ENCODE results near the gene RAC2.
"Not testable (repeated sequence)": the region's sequence is repeated elsewhere in the genome, so short reads cannot be mapped to it uniquely, and the experiment has no call there.

RAC2 gene

DNA sequence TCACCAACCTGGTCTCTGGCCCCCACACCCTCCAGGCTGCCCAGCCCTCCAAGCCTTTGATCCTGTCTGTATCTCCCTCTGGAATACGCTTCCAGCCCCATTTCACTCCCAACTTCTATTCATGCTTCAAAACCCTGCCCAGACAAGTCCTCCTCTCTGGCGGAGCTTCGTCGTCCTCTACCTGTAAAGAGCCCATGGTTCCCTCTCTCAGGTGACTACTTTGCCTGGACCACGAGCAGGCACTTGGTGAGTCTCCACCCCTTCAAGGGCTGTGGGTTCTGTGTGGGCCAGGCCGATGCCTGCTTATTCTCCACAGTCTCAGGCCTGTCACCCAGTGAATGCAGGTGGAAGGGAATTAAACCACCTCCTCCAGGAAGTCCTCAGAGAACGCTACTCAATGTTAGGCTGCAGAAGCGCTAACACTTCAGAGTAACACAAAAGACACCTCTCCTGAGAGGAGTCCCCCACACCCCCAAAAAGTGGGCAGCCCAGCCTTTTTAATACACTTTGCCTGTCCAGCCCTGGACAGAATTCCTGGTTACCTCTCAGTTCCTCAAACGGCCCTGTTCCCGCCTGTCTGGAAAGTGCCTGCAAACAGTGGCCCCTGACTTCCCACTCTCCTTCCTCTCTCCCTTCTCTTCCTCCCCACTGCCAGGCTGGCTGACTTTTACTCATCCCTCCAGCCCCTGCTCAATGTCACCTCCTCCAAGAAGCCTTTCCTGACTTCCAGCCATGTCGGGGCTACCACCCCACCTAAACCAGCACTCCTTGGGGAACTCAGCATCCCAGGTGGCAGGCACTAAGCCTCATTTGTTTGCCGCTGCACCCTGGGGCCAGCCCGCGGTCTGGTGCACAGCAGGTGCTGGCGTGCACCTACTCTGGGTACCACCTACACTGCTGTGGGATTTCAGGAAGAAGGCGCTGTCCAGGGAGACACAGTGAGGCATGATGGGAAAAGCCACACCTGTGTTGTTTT is 9.0 kb downstream of the RAC2 start:
- no peak for DNase-seq (ENCODE audit: low read depth in 2 of 2)

DNA sequence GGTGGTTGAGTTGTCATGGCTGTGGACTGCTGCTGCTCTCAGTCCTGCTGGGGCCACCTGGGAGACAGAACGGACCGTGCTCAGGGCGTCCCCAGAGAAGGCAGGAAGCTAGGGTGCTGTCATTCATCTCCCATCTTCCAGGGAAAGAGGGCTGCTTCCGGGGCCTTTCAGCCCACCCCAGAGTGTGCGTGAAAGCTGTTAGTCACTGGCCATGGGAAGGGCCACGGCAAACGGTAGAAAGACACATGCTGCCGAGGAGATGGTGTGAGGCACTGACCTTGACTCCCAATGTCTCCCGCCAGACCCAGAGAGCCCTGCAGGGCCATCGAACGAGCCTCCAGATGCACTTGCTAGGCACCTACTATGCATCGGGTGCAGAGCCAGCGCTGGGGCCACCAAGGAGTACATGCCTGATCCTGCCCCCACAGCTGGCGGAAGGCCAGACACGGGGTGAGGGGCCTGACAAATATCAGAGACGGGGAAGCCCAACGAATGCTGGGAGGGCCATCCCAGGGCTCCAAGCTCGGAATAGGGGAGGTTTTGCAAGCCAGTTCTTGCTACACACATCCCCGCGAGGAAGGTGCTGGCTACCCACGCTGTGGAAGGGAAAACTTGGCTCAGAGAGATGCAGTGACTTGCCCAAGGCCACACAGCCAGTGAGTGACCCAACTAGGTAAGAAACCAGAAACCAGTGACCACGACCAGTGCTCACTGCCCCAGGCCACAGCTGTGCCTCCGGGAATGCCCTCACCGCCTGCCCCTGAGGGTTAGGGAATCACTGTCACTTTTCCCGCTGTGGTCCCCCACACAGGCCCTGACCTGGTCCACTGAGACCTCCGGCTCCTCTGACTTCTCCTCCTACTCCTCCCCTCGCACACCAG is 10.1 kb downstream of the RAC2 start:
- DNase-seq (ENCODE audit: low read depth in 2 of 2) = no peak

DNA sequence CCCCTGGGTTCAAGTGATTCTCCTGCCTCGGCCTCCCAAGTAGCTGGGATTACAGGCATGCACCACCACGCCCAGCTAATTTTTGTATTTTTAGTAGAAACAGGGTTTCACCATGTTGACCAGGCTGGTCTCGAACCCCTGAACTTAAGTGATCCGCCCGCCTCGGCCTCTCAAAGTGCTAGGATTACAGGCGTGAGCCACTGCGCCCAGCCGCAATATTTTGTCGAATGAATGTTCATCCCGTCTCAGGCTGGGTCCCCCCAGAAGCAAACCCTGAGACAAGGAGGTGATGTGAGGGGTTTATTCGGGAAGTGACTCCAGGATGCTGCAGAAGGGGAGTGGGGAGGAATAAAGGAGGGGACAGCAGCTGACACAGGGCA is 10.7 kb downstream of the RAC2 start:
- DNase-seq (ENCODE audit: low read depth in 2 of 2) = not testable (repeated sequence)

DNA sequence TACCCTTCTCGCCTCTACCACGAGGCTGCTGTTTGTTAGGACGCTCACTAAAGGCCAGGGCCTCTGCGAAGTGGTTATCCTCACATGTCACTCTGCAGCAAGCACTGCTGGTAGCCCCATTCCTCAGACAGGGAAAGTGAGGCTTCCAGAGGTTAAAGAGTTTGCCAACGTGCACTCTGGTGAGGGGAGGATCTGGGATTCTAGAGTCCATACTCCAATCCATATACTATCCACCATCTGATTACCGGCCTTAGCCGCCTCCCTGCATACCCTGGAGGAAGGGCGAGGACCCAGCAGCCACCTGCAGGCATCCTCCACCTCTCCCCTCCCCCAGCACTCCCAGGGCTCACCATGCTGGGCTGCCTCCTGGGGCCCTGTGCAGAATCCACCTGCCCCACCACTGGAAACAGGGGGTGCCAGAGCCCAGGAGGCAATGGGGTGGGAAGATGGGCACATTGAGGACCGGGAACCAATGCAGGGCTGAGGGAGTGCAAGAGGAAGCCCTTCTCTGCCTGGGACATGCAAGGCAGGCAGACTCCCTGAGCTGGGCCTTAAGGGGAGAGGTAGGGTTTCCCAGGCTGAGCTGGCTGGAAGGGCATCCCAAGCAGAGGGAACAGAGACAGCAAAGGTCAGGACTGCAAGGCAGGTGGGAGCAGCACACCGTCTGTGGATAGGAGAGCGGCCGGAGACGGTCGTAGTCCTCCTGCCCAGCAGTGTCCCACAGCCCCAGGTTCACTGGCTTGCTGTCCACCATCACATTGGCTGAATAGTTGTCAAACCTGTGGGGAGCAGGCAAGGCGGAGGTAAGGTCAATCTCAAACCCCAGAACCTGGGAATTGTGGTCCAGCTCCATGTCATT is 11.7 kb downstream of the RAC2 start:
- no peak for DNase-seq (ENCODE audit: low read depth in 2 of 2)

DNA sequence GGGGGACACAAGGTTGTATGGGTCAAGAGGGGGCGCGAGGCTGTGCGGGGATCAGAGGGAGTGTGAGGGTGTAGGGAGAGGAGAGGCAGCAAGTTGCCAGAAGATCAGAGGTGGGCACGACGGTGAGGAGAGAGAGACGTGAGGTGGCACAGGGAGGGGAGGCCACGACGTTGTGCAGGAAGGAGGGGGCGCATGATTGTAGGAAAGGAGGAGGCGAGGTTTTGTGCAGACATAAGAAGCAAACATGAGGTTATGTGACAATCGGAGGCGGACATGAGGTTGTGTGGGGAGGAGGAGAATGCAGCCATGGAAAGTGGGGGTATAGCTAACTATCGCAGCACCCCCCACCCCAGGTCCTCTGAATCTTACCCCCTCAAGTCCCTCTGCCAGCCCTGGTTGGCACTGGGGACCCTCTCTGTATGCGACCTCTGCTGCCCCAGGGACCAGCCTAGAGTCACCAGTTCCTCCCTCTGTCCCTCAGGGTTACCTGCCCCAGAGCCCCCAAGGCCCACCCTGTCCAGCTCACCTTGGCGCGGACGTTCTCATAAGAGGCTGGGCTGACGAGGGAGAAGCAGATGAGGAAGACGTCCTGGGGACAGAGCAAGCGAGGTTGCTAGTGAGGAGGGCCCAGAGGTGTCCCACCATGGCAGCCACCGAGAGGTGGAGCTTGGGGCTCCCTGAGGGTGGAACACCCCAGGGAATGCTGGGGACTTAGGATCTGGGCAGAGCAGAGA is 12.5 kb downstream of the RAC2 start:
- DNase-seq (ENCODE audit: low read depth in 2 of 2) = no peak

DNA sequence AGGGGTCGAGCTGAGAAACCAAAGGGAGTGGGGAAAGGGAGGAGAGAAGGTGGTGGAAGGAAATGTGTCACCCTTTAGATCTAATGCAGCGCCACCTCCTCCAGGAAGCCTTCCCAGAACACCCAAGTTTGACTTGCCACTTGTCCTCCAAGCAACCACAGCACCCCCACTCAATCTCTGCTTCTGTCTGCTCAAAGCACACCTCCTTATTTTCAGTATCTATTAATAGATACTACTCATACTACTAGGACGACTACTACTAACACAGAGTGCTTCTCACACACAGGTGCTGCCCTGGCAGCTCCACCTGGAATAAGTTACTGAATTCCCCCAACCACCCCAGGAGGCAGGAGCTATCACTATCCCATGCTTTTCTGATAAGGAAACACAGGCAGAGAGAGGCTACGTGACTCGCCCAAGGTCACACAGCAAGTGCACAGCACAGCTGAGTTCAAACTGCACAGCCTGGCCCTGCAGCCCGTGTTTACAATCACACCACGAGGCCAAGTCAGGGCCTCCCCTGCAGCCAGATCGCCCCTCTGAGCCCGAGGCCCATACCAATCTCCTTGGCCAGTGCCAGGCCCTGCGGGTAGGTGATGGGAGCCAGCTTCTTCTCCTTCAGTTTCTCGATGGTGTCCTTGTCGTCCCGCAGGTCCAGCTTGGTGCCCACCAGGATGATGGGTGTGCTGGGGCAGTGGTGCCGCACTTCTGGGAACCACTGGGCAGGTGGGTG is 13.2 kb downstream of the RAC2 start:
- peak in 1 of 2 experiments; percentile 86 for DNase-seq (ENCODE audit: low read depth in 2 of 2)

DNA sequence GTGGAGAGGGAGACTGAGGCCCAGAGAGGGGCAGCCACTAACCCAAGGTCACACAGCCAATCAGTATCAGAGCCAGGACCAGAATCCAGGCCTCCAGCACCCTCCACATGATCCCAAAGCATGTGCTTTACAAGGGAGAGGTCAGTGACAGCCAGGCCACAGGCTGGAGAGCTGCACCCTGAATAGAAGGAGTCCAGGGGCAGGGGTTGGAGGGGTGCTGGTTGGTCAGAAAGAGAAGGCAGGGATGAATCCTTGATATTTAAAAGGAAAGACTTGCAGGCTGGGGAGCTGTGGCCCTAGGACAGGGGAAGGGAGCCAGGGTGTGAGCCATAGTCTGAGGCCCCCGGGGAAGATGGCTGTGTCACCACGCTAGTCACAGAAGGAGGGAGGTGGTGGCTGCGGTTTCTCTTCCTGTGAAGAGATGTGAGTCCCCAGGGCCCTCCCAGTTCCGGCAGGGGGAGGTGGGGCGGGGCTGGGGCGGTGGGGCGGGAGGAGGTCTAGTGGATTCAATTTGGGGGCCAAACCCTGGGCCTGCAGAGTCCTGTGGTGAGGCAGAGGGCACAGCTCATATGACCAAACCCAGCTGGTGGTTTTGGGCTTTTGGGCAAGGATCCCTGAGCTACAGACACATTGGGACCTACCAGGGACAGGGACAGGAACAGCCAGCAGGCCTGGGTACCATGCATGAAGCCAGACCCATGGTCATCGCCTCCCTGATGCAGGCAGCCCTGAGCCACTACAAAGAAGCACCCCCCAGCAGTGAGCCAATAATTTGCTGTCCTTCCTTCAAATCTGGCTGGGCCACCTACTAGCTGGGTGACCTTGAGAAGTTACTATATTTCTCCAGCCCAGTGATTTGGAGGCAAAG is 14.0 kb downstream of the RAC2 start:
- peak; percentile 77 to 89 for DNase-seq (ENCODE audit: low read depth in 2 of 2)

DNA sequence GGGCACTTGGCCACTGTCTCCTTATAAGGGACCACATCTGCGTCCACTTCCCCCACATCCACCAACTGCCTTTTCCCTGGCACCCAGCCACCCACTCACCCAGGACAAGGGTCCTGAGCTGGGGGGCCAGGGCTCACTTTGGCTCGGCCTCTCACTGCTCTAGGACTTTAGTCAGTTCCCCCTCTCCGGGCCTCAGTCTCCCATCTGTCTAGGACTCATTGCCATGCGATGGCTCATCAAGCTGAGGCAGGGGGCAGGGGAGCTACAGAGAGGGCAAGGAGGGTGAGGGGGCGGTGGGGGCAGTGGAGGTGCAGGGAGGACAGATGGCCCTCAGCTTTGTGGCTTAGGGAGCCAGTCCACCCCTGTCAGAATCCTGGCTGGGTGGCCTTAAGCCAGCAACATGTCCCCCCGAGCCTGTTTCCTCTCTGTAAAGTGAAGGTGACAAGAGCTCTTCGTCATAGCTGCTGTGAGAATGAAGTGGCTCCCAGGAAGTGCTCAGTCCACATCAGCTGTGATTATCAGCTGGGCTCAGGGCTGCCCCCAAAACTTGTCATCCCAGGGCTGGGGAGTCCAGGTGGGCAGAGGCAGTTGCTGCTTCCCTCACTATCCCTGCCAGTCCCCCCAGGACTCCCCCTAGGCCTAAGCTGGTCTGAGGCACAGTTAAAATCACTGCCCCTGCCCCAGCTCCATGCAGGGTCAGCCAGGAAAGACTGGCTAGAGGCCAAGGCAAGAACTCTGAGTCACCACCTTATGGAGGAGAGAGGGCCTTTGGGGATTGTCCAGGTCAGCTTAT is 14.9 kb downstream of the RAC2 start:
- no peak for DNase-seq (ENCODE audit: low read depth in 2 of 2)

DNA sequence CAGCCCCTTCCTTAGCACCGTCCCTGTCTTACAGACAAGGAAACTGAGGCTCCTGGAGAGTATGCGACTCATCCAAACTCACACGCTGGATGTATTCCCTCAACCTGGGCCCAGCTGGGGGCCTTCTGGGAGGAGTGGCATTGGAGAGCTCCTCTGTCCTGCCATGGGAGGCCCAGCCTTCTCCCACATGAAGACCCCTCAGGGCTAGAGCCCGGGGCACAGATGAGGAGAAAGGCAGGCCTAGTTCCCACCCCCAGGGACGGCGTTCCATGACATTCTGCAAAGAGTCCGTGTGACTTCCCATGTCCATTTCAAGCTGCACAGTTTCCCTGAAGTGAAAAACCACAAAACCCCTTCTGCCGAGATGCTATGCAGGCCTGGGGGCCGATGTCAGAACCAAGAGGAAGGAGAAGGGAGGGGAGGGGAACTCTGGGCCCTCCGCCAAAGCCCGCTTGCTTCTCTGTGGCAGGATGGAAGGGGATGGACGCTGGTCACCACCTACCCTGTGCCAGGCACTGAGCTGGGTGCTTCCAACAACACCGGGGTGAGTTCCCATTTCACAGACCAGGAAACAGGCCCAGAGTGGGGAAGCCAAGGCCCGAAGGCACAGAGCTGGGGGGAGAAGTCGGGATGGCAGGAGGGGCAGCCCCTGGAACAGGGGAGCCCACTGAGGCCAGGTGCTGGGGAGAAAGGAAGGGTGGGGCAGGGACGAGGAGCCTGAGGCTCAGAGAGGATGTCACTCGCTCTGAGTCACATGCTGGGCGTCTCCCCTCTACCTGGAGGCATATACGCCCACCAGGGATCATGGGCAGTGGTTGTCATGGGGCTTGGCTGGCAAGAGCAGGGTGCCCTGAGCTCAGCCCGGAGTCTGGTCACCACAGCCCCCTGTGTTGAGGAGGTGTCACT is 15.7 kb downstream of the RAC2 start:
- DNase-seq (ENCODE audit: low read depth in 2 of 2) = no peak

DNA sequence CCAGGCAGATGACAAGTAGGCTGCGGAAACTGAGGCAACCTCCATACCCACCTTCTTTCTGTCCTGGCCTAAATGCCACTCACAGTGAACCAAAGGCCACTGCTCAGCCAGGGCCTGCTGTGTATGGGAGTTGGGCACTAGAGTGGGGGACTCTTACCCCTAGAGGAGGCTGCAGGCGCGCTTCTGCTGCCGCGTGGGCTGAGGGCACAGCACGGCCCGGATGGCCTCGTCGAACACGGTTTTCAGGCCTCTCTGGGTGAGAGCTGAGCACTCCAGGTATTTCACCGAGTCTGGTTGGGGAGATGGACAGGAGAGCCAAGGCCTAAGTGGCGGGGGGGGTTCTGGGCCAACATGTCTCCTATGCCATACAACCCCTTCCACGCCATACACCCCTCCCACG is 17.6 kb downstream of the RAC2 start:
- no peak for DNase-seq (ENCODE audit: low read depth in 2 of 2)

DNA sequence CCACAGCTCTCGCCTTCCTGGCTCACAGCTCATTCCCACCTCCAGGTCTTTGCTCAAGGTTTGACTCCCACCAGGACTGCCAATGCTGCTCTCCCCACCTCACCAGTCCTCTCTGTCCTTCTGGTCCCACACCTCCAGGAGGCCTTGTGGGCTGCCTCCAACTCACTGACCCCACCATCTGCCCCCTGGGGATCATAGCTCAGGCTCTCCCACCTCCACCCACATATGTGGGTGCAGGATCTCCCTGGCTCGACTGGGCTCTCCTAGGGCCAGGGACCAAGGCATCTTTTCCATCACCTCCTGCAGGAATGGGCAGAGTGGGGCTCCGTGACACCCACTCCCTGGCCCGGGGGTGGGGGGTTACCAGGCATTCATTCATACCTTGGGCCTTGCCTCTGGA is 18.0 kb downstream of the RAC2 start:
- DNase-seq (ENCODE audit: low read depth in 2 of 2) = no peak

DNA sequence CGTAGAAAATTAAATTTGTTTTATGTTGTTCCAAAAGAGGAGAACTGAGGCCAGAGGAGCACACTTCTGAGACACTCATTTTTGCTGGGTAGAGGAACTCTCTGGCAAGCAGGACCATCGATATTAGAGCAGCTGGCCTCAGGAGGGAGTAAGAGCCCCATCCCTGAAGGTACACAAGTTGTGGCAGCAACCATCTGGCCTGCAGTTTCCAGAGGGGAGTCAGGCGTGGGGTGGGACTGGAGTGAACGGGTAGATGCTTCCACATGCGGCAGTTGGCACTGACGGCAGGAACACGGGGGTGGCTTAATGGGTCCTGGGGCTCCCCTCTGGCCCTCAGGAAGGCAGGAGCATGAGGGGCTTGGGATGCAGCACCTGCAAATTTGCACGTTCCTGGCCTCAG is 18.6 kb downstream of the RAC2 start:
- no peak for DNase-seq (ENCODE audit: low read depth in 2 of 2)

DNA sequence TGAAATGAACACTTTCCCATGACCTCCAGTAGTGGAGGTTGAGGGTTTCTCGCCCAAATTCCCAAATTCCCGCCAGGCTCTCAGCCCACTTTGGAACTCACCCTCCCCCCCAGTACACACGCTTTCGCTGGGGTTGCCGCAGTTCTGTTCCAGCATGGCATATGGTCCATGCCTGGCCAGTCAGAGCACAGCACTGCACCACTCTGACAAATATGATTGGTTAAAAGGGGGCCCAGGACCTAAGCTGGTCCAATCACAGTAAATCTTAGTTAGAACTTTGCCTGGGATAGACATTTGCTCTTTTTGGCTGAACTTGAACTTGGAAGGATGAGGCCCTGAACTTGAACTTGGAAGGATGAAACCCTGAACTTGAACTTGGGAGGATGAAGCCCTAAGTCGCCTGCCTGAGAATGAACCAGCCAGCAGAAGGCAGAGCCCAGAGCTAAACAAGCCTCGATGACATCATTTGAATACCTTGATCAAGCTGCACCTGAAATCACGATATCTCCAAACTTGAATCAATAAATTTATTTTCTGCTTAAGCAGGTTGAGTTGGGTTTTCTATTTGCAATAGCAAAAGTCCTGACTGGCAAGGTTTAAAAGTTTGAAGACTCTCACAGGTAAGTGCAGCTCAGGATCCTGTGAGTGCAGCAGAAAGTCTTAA is 19.2 kb downstream of the RAC2 start:
- DNase-seq (ENCODE audit: low read depth in 2 of 2) = no peak

DNA sequence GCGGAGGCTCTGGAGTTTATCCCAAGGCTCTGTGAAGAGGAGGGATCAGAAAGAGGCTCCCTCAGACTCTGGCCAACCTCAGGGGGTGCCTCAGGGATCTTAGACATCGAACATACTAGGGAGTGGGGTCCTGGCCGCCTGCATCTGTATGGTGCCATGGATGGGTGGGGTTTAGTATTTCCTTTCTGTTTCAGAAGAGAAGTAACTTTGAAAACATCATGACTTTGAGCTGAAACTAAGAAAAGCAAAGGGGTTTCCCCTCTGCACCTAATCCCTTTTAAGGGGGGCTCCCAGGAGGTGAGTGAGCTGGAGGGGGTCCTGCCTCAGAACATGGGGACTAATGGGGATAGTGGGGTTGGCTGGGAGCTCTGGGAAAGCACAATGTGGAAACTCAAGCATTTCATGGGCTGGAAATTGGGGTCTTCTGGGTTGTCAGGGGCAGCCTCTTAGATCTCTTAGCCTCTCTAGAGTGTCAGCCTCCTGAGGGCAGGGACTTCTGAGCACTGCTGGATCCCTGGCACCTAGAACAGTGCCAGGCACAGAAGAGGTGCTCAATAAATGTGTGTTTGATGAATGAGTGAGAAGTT is 20.0 kb downstream of the RAC2 start:
- DNase-seq (ENCODE audit: low read depth in 2 of 2) = no peak

DNA sequence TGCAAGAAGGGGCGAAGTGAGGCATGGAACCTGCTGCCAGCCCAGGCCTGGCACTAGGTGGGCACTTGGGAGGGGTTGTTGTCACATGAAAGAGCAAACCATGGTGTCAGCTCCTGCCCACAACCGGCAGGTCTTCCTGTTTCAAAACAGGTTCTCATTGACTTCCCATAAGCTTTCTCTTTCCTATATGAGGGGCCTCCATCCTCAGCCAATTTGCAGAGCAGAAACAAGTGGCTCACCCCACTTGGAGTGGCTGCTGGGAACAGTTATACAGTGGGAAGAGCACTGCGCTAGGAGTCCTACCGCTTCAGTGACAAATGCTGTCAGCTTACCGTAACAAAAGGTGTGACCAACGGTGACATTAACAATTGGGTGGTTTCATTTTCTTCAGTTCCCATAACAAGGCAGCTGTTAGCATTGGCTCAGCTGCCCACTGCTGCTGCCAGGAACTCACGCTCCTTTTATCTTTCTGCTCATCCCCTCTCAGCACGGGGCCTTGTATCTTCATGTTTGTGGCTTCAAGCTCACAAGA is 21.6 kb downstream of the RAC2 start:
- DNase-seq (ENCODE audit: low read depth in 2 of 2) = no peak
